DMS153 treated with DMSO at 0.1 percent for 48 hours (cell line): ENCODE measurements around the gene SCUBE3.
A peak's percentile ranks its signal among the peaks of the same experiment; 100 is the strongest.

Source experiments
- DNase-seq: peaks from one replicate; lab custom pipeline; 2025; ENCODE audit not compliant: unreplicated experiment; lab: John Stamatoyannopoulos, UW

Gene SCUBE3

GRCh38 chr6:35213824-35214756 lies at the start of gene SCUBE3:
Gene SCUBE3 (plus strand): TSS chr6:35213956. CDS start chr6:35214419, 463 bp downstream.
- DNase-seq: peak; percentile 20

- DNase-seq: no peak
These were observed 49.5 kb upstream of the SCUBE3 start for GRCh38 chr6:35164277-35164676.

- DNase-seq: no peak
These were observed 48.9 kb upstream of the SCUBE3 start for GRCh38 chr6:35164868-35165267.

GRCh38 chr6:35165630-35166071 lies 48.1 kb upstream of the SCUBE3 start:
- peak; percentile 48 for DNase-seq

- DNase-seq: no peak
These were observed 47.6 kb upstream of the SCUBE3 start for GRCh38 chr6:35166116-35166515.

- peak; percentile 55 for DNase-seq
These were observed 47.2 kb upstream of the SCUBE3 start for GRCh38 chr6:35166520-35166919.

- DNase-seq: no peak
These were observed 46.3 kb upstream of the SCUBE3 start for GRCh38 chr6:35167505-35167904.

GRCh38 chr6:35168461-35168861 lies 45.3 kb upstream of the SCUBE3 start:
- DNase-seq: no peak

GRCh38 chr6:35170166-35170565 lies 43.6 kb upstream of the SCUBE3 start:
- DNase-seq: no peak

GRCh38 chr6:35170891-35171290 lies 42.9 kb upstream of the SCUBE3 start:
- DNase-seq: no peak

GRCh38 chr6:35173044-35173426 lies 40.7 kb upstream of the SCUBE3 start:
- DNase-seq: no peak

GRCh38 chr6:35173427-35174087 lies 40.2 kb upstream of the SCUBE3 start:
- no peak for DNase-seq

- no peak for DNase-seq
These were observed 39.7 kb upstream of the SCUBE3 start for GRCh38 chr6:35174088-35174434.

- DNase-seq: no peak
These were observed 39.3 kb upstream of the SCUBE3 start for GRCh38 chr6:35174501-35174900.

GRCh38 chr6:35176301-35177024 lies 37.3 kb upstream of the SCUBE3 start:
- no peak for DNase-seq

- no peak for DNase-seq
These were observed 36.6 kb upstream of the SCUBE3 start for GRCh38 chr6:35177157-35177556.

GRCh38 chr6:35177596-35177995 lies 36.2 kb upstream of the SCUBE3 start:
- no peak for DNase-seq

- no peak for DNase-seq
These were observed 35.7 kb upstream of the SCUBE3 start for GRCh38 chr6:35178012-35178411.

- DNase-seq: no peak
These were observed 34.6 kb upstream of the SCUBE3 start for GRCh38 chr6:35178932-35179832.

GRCh38 chr6:35179901-35180535 lies 33.7 kb upstream of the SCUBE3 start:
- no peak for DNase-seq
